GM18499 (cell line): ENCODE measurements around the gene ZFHX2.
"Not testable (repeated sequence)": the region's sequence is repeated elsewhere in the genome, so short reads cannot be mapped to it uniquely, and the experiment has no call there.

ENCODE experiments used
- ATAC-seq: cut with Tn5 transposase; IDR thresholded peaks from one replicate; pipeline ENCODE4 v1.9.1; 2021; ENCODE audit warnings: moderate number of reproducible peaks; ENCODE audit not compliant: insufficient read depth, unreplicated experiment

ZFHX2 gene

DNA sequence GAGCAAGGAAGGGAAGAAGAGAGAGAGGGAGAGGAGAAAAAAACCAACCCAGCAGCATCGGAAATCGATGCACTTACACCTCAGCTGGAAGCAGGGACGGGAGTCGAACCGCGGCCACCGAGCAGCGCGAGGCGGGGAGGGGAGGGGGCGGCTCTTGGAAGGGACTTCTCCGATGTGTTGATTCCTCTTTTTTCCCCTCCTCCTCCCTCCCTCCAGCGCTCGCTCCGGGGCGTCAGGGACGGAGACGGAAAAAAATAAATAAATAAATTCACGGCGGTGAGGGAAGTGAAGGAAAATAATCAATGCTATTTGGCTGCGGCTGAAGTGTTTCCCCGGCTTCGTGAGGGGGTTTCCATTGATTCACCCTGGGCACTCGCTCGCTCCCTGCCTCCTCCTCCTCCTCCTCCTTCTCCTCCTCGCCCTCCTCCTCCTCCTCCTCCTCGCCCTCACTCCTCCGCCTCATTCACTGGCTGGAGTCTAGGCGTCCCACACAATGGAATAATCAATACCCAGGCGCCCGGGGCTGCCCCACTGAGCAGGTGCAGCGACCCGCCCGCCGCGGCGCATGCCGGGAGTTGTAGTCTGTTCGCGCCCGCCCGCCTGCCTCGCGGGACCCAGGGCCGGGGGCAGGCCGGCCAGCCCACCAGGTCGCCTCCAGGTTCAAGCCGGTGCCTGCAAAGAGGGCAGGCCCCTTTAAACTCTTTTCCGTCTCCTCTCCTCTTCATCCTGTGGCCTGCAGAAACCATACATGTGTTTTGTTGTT is at the start of gene ZFHX2:
Gene ZFHX2 (minus strand): TSS at position 500 of the 763 bp plus-strand sequence. CDS start 16,440 bp downstream, outside the sequence.
- ATAC-seq = no peak

DNA sequence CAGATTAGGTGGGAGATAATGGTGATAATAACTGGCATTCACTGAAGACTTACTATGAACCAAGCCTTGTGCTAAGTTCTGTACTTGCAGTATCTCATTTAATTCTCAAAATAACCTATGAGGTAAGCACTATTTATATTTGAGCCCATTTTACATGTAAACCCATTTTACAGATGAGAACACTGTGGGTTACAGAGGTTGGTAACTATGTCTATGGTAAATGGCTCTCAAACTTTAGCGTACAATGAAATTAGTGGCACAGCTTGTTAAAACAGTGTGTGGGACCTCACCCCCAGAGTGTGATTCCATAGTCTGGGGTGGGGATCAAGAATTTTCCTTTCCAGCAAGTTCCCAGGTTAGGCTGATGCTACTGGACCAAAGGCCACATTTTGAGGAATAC is 49.2 kb upstream of the ZFHX2 start:
- no peak for ATAC-seq

DNA sequence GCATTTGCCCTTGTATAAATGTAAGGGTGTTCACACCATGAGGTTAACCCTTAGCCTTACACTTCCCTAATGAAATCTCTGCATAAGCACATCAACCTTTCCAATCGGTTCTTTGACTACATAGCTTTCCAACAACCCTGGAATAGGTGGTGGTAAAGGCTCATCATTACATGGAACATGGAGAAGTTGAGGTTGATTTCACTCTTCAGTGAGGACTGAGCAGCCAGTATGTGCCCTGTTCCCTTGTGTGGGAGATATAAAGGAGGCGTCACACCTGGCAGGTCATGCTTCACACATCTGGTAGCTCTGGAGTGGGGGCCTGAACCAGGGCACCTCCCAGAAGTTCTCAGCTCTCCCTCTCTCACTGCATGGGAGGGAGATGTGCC is 48.8 kb upstream of the ZFHX2 start:
- ATAC-seq = no peak

DNA sequence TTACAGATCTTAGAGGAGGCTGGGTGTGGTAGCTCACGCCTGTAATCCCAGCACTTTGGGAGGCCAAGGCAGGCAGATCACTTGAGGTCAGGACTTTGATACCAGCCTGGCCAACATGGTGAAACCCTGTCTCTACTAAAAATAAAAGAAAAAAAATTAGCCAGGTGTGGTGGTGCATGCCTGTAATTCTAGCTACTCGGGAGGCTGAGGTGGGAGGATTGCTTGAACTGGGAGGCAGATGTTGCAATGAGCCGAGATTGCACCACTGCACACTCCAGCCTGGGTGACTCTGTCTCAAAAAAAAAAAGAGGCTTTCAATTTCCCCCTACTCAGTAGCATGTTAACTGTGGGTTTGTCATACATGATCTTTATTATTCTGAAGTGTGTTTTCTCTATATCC is 42.6 kb upstream of the ZFHX2 start:
- ATAC-seq = not testable (repeated sequence)

DNA sequence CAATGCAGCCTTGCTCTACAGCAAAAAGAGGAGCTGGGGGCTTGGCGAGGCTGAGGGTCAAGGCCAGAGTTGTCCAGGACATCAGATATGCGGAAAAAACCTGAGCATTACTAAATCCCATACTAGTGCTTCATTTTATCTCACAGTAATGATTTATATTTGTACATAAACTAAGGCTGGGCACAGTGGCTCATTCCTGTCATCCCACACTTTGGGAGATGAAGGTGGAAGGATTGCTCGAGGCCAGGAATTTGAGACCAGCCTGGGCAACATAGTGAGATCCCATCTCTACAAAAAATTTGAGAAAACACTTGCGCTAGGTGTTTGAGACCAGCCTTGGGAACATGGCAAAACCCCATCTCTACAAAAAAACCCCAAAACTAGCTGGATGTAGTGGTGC is 38.6 kb upstream of the ZFHX2 start:
- no peak for ATAC-seq

DNA sequence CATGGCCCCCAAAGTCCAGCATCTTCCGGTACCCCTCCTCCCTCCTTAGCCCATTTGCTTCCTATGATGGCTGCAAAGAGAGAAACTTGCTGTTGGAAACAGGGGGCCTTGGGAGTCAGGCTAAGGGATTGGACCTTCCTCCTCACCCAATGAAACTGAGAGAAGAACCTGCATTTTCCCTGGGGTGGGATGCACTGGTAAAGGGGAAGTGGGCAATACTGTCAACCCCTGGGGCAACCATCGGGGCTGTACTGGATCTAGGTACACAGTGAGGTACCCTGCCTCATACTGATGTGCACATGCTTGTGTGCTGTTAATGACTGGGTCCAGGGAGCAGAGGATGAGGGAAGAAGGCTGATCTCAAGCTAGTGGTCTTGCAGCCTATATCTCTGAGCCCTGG is 38.0 kb upstream of the ZFHX2 start:
- ATAC-seq = no peak

DNA sequence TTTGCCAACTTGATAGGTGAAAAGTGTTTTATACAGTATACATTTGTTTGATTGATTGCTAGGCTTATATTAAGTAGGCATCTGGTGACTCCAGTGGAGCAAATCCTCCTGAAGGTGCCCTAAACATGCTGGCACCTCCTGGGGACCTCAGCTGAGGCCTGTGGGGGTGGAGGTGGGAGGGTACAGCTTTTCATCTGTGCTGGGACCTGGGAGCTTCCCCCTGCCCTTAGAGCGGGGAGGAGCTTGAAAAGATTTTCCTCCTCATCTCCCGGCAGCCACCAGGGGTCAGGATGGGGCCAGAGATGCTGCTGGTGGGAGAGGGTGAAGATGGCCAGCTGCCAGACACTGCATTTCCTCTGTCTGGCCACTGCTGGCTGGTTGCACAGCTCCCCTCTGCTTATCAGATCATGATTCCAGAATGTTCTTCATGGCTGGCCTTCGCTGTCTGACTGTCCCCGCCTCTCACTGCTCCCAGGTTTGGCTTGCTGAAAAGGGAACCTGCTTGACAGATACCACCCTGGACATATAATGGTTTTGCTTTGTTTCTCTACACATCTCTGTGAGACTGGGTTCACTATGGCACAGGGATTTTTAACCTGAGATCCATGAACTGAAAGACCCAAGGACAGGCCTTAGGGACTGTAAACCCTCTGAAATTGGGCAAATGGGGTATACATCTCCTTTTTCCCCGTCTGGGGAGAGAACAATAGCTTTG is 37.5 kb upstream of the ZFHX2 start:
- ATAC-seq = peak; percentile 91

DNA sequence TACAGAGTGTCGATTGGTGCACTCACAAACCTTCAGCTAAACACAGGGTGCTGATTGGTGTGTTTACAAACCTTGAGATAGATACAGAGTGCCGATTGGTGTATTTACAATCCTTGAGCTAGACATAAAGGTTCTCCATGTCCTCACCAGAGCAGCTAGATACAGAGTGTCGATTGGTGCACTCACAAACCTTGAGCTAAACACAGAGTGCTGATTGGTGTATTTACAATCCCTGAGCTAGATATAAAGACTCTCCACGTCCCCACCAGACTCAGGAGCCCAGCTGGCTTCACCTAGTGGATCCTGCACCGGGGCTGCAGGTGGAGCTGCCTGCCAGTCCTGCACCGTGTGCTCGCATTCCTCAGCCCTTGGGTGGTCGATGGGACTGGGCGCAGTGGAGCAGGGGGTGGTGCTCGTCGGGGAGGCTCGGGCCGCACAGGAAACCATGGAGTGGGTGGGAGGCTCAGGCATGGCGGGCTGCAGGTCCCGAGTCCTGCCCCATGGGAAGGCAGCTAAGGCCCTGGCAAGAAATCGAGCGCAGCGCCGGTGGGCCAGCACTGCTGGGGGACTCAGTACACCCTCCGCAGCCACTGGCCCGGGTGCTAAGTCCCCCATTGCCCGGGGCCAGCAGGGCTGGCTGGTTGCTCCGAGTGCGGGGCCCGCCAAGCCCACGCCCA is 33.1 kb upstream of the ZFHX2 start:
- not testable (repeated sequence) for ATAC-seq

DNA sequence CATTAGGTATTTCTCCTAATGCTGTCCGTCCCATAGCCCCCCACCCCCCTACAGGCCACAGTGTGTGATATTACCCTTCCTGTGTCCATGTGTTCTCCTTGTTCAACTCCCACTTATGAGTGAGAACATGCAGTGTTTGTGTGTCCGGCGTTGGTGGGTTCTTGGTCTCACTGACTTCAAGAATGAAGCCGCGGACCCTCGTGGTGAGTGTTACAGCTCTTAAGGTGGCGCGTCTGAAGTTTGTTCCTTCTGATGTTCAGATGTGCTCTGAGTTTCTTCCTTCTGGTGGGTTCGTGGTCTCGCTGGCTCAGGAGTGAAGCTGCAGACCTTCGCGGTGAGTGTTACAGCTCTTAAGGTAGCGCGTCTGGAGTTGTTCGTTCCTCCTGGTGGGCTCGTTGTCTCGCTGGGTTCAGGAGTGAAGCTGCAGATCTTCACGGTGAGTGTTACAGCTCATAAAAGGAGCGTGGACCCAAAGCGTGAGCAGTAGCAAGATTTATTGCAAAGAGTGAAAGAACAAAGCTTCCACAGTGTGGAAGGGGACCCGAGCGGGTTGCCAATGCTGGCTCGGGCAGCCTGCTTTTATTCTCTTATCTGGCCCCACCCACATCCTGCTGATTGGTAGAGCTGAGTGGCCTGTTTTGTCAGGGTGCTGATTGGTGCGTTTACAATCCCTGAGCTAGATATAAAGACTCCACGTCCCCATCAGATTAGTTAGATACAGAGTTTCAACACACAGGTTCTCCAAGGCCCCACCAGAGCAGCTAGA is 32.4 kb upstream of the ZFHX2 start:
- not testable (repeated sequence) for ATAC-seq

DNA sequence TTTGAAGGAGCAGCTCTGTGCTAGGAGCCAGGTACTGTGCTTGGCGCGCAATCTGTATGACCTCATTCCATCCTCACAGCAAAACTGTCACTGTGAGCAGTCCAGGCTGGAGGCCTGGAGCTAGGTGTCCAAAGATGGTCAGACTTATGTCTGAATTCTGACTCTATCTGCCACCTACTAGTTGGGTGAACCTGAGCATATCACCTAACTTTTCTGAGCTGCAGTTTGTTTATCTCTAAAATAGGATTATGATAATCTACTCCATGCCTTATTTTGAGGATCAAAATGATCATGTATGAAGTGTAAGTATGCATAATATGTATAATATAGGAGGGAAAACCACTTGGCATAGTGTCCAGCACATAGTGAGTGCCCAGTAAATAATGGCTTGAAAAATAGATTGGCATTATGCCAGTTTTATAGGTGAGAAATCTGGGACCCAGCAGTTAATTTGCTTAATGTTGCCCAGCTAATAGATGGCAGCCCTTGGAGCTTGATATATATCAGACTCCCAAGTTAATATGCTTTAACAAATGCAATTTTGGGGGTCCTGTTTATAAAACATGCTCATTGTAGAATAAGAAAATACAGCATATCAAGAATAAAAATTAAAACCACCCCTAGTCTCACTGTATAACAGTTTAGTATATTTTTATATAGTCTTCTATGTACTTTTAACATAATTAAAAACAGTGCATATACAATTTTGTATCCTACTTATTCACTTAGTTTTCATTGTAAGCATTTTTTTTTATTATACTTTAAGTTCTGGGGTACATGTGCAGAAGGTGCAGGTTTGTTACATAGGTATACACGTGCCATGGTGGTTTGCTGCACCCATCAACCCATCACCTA is 31.6 kb upstream of the ZFHX2 start:
- no peak for ATAC-seq

DNA sequence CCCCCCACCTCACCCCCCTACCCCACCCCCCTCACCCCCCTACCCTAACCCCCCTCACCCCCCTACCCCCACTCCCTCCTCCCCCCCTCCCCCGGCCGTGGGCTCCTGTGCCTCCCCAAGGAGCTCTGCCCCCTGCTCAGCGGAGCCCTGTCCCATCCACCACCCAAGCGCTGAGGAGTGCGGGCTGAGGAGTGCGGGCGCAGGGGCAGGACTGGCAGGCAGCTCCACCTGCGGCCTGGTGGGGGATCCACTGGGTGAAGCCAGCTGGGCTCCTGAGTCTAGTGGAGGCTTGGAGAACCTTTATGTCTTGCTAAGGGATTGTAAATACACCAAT is 29.4 kb upstream of the ZFHX2 start:
- no peak for ATAC-seq

DNA sequence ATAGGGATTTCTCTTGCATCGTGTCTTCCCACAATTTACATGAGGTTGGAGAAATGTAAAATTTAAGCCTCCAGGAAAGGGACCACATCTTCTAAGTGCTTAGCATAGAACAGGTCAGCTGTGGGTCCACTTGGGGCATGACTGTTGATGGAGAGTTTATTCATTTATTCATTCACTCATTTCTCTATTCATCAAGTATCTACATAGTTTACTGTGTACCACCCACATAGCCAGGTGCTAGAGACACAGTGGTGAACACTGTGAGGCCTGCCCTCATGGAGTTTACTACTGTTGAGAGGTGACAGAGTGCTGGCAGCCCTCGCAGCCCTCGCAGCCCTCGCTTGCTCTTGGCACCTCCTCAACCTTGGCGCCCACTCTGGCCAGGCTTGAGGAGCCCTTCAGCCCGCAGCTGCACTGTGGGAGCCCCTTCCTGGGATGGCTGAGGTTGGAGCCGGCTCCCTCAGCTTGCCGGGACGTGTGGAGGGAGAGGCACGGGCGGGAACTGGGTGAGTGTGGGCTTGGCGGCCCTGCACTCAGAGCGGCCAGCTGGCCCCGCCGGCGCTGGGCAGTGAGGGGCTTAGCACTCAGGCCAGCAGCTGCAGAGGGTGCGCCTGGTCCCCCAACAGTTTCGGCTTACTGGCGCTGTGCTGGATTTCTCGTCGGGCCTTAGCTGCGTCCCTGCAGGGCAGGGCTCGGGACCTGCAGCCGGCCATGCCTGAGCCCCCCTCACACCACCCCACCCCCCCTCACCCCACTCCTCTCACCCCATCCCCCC is 28.8 kb upstream of the ZFHX2 start:
- no peak for ATAC-seq

DNA sequence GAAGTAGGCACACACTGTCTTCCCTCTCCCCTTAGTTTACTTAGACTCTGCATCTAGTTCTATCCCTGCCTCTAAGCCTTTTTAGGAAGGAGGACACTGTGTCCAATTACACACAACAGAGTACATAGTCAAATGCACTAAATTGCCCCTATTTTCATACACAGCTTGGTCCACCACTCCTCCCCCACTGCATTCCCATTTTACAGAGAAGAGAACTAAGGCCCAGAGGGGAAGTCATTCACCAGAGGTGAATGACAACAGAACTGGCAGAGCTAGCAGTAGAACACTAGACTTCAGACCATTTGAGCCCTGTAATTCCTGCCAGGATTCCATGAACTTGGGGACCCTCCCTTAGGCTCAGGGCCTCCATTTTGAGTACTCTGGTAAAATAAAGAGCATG is 28.2 kb upstream of the ZFHX2 start:
- no peak for ATAC-seq

DNA sequence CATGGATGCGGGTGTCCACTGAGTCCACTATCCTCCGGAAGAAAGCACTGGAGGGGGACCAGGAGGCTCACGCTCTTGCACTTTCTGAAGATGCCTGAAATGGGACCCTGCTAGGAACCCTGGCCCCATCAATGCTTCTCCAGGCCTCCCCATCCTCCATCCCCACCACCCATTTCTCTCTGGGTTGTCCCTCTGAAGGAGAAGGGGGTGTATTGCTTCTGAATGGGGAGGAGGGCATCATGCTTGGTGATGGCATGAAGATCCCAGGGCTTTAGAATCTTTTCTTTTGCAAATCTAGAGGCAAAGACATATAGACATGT is 27.7 kb upstream of the ZFHX2 start:
- ATAC-seq = no peak

DNA sequence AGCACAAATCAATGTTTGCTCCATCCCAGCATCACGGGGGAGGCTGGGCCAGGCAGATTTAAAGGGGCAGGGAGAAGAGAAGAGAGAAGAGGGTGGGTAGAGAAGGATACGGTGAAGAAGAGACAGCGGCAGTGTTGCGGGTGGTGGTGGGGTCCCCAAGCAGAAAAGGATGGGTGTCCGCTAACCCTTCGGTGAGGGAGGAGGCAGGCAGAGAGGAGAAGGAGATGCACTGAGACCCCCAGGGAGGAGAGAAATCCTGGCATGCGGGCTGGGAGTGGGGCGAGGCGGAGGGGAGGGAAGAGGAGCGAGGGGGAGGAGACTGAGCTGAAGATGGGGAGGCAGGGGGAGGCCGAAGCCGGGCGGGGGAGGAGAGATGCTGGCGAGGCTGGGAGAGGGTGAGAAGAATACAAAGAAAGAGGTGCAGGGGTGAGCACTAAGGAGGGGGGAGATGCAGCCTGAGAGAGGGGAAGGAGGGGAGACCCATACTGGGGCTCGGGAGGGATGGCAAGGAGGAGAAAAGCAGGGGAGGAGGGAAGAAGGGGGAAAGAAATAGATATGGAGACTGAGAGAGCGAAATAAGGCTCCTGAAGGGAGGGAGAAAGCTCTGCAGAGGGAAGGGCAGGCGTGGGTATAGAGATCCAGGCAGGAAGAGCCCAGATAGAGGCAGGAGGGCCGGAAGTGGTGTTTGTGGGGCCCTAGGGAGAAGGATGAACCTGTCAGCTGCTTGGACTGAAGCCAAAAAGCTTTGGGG is 27.2 kb upstream of the ZFHX2 start, which contains the start of gene JPH4:
Gene JPH4 (minus strand): TSS at position 231 of the 751 bp plus-strand sequence. CDS start 1,337 bp downstream, outside the sequence.
- no peak for ATAC-seq

DNA sequence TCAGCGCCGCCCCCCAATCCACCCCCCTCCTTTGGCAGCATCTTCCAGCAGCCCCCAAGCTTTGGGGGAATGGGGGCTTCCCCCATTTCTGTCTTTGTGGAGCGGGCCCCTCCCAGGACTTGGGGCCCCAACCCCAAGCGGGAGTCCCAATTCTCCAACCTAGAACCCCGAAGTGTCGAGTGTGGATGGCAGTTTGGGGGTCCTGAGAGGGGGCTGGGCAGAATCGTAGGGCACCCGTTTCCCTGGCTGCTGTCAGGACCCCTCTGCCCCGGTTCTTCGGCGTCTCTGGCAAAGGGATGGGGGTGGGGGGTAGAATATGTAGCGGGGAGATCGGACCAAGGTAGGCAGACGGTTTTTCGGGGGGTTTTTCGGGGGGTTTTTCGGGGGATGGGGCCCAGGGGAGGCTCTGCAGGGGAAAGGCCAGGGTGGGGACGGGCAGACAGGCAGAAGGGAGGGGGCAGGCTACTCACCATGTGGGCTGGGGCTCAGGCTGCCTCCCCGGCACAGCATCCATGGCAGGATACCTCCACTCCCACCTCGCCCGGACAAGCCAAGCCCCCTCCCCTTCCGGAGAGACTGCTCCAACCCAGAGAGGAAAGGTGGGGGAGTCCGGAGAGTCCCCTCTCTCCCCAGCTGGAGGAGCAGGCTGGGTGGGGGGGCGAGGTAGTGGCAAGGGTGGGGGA is 26.3 kb upstream of the ZFHX2 start:
- no peak for ATAC-seq

DNA sequence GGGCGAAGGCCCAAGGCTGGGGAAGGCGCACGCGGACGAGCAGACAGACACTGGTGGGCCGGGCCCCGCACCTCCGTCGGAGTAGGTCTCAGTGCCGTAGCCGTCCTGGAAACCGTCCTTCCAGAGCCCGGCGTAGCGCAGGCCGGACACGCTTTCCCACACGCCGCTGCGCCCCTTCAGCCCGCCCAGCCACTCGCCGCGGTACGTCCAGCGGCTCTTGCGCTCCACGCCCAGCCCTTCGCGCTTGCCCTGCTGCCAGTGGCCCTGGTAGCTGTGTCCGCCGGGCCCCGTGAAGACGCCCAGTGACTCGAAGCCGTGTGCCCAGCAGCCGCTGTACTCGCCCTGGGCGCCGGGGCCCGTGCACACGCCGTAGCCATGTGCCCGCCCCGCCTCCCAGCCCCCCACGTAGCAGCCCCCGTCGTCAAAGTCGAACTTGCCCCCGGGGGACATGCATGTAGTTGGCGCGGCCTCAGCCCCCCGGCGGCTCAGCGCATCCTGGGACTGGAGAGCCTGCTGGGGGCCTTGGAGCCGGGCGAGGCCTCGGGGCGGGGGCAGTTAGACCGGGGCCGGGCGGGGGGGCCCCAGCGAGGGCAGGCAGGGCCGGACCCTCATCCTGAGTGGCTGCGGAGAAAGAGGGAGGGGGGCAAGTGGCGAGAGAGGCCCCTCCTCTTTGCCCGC is 25.6 kb upstream of the ZFHX2 start:
- no peak for ATAC-seq
